ENCODE results near the gene ENGASE.

- TF ChIP-seq EZH2phosphoT487 (IDR thresholded peaks at IDR 0.05; ENCODE audit: insufficient read depth, low read depth) = no peak
- TF ChIP-seq EZH2 (IDR thresholded peaks at IDR 0.05; ENCODE audit: insufficient read depth, poor library complexity, severe bottlenecking) = no peak
These were observed 1.5 kb upstream of the ENGASE start for GRCh38 chr17:79073016-79073705.
